Natural killer cell treated with Interleukin-12 subunit alpha and Interleukin-12 subunit beta and Interleukin-15 and Interleukin-18, amount 100 ng/mL, for 72 hours (primary cell): Measurements from ENCODE around the gene LIG3. TPM values are rescaled to one million over a fixed set of nuclear protein-coding genes. Genes with fewer than 3 reads are reported as not detected.
"Not testable (repeated sequence)": the region's sequence is repeated elsewhere in the genome, so short reads cannot be mapped to it uniquely, and the experiment has no call there.

Experiments
- ATAC-seq, 2 donors: fragments of 150-1000 bp; cut with Tn5 transposase in 1 of 2; sonication (Bioruptor Pico), chemical (Tn5 transposase) in 1 of 2; 2 replicates each; pipeline ENCODE4 v1.10.0; 2021
- DNase-seq: peaks from one replicate; pipeline ENCODE4 v3.0.0; 2022; ENCODE audit warnings: low spot score
- H3K27ac Mint-ChIP-seq, 2 donors: 1 replicate in 1 of 2; 2 replicates in 1 of 2; pipeline ENCODE4 v1.8.0; 2022; ENCODE audit warnings: mixed read lengths in 2 of 2, mild to moderate bottlenecking in 1 of 2, moderate library complexity in 1 of 2
- H3K27me3 Mint-ChIP-seq, 2 donors: 1 replicate in 1 of 2; 2 replicates in 1 of 2; pipeline ENCODE4 v1.8.0; 2022; ENCODE audit warnings: mixed read lengths in 2 of 2
- H3K36me3 Mint-ChIP-seq: one replicate; pipeline ENCODE4 v1.8.0; 2022; ENCODE audit warnings: mixed read lengths
- H3K4me1 Mint-ChIP-seq, 2 donors: 1 replicate in 1 of 2; 2 replicates in 1 of 2; pipeline ENCODE4 v1.8.0; 2022; ENCODE audit warnings: low read depth in 2 of 2, mixed read lengths in 2 of 2, mild to moderate bottlenecking in 1 of 2
- H3K4me3 Mint-ChIP-seq: one replicate; pipeline ENCODE4 v1.8.0; 2022; ENCODE audit warnings: mixed read lengths
- H3K9me3 Mint-ChIP-seq: 2 replicates; pipeline ENCODE4 v1.8.0; 2022; ENCODE audit warnings: mixed read lengths
- total RNA-seq, 2 donors: library from RNA; stranded (reverse); gene quantifications; one replicate each; pipeline ENCODE4 v1.2.3, GENCODE V29; 2022

LIG3 gene
- 10 to 100 TPM; 65.8 to 89.4 TPM for total RNA-seq

DNA sequence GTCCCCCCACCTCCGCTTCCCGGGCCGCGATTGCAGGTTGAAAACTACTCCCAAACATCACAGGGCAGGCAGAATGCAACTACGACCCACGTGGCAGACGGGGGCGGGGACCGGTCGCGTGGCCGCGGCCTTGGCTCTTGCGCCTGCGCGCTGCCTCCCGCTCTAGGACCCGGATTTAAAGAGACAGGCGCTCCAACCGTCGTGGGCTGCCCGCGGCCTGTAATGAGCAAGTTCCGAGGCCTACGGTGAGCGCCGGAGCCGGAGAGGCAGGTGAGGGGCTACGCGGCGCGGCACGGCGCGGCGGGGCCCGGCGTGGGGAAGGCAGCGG is at the start of gene LIG3:
TSS of gene LIG3 (plus strand) at position 160 of the 328 bp plus-strand sequence. CDS start 2,494 bp downstream, outside the sequence.
- Mint-ChIP-seq H3K36me3 (peaks cover 16% of the 10 kb centered on the region), H3K27me3 (no peaks in the 10 kb centered on the region), H3K27ac (peak within 1 kb of the TSS; percentile 97), H3K9me3 (no peaks in the 10 kb centered on the region), H3K4me3 (peak within 1 kb of the TSS; percentile 99), H3K4me1 (peaks cover 37 to 43% of the 10 kb centered on the region in 2 donors)
- peak; percentile 91 to 94 for ATAC-seq
- peak; percentile 92 for DNase-seq

DNA sequence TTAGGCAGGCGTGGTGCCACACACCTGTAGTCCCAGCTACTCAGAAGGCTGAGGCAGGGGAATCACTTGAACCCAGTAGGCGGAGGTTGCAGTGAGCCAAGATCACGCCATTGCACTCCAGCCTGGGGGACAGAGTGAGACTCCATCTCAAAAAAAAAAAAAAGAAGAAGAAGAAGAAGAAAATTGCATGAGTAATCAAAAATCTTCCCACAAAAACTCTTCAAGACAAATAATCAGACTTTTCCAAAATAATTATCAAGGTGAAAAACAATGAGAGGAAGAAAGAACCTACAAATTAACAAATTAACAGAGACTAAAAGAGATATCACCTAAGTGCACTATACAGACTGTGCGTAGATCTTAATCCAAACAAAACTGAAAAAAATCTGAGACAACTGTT is 29.5 kb upstream of the LIG3 start:
- ATAC-seq, DNase-seq, H3K9me3 Mint-ChIP-seq, H3K4me1 Mint-ChIP-seq, H3K36me3 Mint-ChIP-seq, H3K27ac Mint-ChIP-seq, H3K4me3 Mint-ChIP-seq: not testable (repeated sequence)
- H3K27me3 Mint-ChIP-seq, result peaks cover 9 to 11% of the 10 kb centered on the region in 2 donors

DNA sequence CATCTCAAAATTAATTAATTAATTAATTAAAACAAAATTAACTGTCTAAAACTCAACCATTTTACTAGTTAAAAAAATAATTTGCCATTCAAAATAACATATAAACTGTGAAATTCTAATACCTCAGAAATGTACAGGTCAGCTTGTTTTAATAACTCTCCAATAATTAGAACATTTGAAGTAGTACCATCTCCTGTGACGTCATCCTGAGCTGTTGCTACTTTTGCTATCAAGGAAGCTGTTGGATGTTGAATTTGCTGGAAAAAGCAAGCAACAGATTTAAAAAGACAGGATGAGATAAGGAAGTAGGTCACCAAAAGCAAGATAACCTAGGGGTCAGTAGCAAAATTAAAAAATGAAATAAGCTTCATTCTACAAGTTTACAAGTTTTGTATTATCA is 21.9 kb upstream of the LIG3 start:
- H3K27ac Mint-ChIP-seq, result no peak overlapping the region
- peaks cover 6 to 9% of the 10 kb centered on the region in 2 donors for H3K27me3 Mint-ChIP-seq
- no peak overlapping the region for H3K4me3 Mint-ChIP-seq
- DNase-seq, result no peak
- no peak for ATAC-seq
- H3K4me1 Mint-ChIP-seq, result peaks cover 24 to 25% of the 10 kb centered on the region in 2 donors
- no peaks in the 10 kb centered on the region for H3K9me3 Mint-ChIP-seq
- peaks cover 22% of the 10 kb centered on the region for H3K36me3 Mint-ChIP-seq

DNA sequence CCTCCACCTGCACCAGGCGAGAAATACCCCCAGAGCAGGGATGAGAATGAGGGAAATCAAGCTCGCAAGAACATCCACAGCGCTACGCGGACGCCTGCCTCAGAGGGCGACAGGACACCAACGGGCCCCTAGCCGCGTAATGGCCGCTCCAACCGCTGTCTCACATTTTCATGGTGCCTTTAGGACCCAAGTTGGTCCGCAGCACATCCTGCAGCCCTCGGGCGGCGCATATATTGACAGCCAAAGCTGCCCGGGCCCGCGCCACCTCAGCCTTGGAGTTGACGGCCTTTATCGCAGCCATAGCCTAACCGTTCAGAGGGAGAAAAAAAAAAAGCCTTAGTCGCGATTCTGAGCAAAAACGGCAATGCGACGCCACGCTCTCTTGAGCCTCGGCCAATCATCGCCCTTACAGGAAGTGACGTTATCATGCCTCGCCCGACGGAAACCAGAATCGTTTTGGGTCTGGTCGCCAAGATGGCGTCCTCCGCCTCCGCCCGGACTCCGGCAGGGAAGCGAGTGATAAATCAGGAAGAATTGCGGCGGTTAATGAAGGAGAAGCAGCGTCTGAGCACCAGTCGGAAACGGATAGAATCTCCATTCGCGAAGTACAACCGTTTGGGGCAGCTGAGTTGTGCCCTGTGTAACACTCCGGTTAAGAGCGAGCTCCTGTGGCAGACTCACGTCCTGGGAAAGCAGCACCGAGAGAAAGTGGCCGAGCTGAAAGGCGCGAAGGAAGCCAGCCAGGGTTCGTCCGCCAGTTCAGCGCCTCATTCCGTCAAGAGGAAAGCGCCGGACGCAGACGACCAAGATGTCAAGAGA is 19.0 kb upstream of the LIG3 start, which contains the start of the genes CCT6B and ZNF830:
TSS of gene CCT6B (minus strand) at position 368 of the 819 bp plus-strand sequence. CDS start at position 301, 67 bp downstream.
TSS of gene ZNF830 (plus strand) at position 448 of the 819 bp plus-strand sequence. CDS start at position 475, 27 bp downstream.
- Mint-ChIP-seq H3K4me1 (peaks cover 28 to 31% of the 10 kb centered on the region in 2 donors), H3K9me3 (no peaks in the 10 kb centered on the region), H3K36me3 (peaks cover 35% of the 10 kb centered on the region), H3K27ac (peak within 1 kb of the TSS; percentile 98 to 99), H3K27me3 (peaks cover 6 to 9% of the 10 kb centered on the region in 2 donors), H3K4me3 (peak within 1 kb of the TSS; percentile 99)
- peak; percentile 96 to 98 for ATAC-seq
- peak; percentile 94 for DNase-seq

DNA sequence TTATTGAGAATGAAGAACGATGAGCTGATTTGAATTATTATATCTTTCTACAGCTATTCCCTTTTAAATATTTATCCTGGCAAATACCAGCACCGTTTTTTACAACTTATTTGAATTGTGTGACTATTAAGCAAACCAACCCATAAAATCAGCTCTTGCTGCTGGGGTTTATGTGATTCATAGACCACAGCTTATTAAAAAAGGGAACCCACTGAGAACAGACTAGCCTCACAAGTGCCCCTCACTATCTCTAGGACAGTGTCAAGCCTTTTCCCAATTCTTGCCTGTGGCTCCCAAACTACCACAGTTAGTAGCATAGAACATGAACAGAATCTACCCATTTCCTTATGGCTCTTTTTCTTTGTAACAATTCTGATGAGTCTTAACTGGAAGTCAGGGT is 6.1 kb upstream of the LIG3 start:
- Mint-ChIP-seq H3K4me1 (peaks cover 0 to 8% of the 10 kb centered on the region in 2 donors), H3K36me3 (no peaks in the 10 kb centered on the region), H3K27me3 (no peaks in the 10 kb centered on the region), H3K9me3 (no peaks in the 10 kb centered on the region), H3K27ac (no peak overlapping the region), H3K4me3 (no peak overlapping the region)
- ATAC-seq, result peak in 1 of 2 donors; percentile 41
- no peak for DNase-seq

DNA sequence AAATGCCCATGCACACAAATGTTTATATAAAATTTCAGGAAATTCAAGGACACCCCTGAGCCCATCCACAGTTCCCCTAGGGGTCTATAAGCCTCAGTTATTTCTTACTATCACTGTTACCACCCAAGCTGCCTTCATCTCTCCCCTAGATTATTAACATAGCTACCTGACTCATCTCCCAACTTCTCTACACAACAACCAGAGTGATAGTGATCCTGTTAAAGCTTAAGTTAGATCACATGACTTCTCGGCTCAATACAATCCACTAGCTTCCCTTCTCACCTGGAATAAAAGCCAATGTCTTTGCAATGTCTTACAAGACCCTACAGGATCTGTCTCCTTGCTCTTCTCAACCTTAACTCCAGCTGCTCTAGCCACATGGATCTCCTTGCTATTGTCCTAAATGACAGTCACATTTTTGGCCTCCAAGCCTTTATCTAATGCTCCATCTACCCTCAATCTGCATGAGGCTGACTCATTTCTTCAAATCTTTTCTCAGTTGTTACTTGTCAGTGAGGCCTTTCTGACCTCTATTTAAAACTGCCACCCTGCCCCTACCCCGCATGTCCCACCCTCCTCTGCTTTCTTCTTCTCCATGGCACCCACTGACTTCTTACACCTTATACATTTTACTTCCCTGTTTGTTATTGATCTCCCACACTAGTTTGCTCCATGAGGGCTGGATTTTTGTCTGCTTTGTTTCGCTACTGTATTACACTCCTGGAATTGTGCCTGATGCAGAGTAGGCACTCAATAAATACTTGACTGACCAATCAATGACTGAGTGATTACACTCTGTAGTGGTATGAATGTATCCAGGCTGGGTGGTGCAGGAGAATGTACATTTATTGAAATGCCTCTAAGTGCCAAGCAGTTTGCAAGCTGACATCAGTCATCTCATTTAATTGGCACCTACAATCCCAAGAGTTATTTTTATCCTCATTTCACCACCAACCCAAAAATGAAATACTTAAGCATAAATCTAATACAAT is 5.2 kb upstream of the LIG3 start:
- Mint-ChIP-seq H3K4me3 (no peak overlapping the region), H3K4me1 (peaks cover 7 to 17% of the 10 kb centered on the region in 2 donors), H3K9me3 (no peaks in the 10 kb centered on the region), H3K27ac (no peak overlapping the region), H3K27me3 (no peaks in the 10 kb centered on the region), H3K36me3 (no peaks in the 10 kb centered on the region)
- DNase-seq (no peak), ATAC-seq (peak in 1 of 2 donors; percentile 59)

DNA sequence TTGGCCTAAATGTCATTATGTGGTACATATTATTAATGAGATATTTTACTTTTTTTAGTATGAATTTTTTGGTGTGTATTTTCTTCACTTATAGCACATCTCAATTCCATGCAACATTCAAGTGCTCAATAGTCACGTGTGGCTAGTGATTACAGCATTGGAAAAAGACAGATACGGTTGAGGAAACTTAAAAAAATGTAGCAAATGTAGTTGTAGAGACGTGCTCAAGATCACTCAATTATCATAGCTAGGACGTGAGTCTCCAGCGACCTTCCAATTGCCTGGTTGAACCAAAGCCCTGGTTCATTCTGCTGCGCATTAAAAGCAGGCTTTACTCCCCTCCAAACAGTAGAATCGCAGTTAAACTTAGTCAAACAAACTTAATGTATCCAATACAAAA is 1.2 kb upstream of the LIG3 start:
- peaks cover 10% of the 10 kb centered on the region for H3K36me3 Mint-ChIP-seq
- H3K27me3 Mint-ChIP-seq, result no peaks in the 10 kb centered on the region
- peak overlapping the region; percentile 97 for H3K4me3 Mint-ChIP-seq
- ATAC-seq (no peak), DNase-seq (no peak)
- no peaks in the 10 kb centered on the region for H3K9me3 Mint-ChIP-seq
- peak overlapping the region; percentile 97 for H3K27ac Mint-ChIP-seq
- H3K4me1 Mint-ChIP-seq, result peaks cover 34 to 46% of the 10 kb centered on the region in 2 donors

DNA sequence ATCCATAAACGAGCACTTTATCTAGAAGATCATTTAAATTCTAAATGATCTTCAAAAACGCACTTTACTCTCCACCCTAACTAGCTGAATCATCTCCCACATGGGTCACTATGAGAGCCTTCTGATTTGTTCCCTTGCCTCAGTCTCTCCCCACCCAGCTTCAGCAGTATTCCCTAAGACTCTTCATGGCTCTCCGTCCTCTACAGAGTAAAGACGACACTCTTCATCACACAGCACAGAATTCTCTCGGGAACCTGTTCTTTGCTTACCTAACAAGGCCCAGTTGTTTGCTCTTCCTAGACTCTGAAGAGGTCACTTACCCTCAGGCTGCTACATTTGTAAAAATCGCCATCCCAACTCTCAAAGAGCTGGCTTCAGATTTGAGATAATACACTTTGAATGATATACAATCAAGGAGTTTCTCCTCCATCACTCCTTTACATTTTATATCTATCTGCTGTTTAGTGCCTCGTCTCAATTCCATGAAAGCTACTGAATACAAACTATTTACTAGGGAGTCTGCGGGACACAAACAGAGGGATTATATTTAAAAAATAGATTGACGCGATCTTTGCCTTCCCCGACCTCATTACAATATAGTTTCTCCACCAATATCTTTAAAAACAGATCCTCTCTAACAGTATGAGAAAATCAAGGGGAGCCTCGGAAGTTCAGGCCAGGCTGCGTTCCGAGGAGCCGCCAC is 511 bp upstream of the LIG3 start:
- ATAC-seq, result no peak
- no peak for DNase-seq
- no peaks in the 10 kb centered on the region for H3K27me3 Mint-ChIP-seq
- peak overlapping the region; percentile 97 for H3K27ac Mint-ChIP-seq
- peak overlapping the region; percentile 97 for H3K4me3 Mint-ChIP-seq
- peaks cover 14% of the 10 kb centered on the region for H3K36me3 Mint-ChIP-seq
- peaks cover 36 to 48% of the 10 kb centered on the region in 2 donors for H3K4me1 Mint-ChIP-seq
- H3K9me3 Mint-ChIP-seq, result no peaks in the 10 kb centered on the region

DNA sequence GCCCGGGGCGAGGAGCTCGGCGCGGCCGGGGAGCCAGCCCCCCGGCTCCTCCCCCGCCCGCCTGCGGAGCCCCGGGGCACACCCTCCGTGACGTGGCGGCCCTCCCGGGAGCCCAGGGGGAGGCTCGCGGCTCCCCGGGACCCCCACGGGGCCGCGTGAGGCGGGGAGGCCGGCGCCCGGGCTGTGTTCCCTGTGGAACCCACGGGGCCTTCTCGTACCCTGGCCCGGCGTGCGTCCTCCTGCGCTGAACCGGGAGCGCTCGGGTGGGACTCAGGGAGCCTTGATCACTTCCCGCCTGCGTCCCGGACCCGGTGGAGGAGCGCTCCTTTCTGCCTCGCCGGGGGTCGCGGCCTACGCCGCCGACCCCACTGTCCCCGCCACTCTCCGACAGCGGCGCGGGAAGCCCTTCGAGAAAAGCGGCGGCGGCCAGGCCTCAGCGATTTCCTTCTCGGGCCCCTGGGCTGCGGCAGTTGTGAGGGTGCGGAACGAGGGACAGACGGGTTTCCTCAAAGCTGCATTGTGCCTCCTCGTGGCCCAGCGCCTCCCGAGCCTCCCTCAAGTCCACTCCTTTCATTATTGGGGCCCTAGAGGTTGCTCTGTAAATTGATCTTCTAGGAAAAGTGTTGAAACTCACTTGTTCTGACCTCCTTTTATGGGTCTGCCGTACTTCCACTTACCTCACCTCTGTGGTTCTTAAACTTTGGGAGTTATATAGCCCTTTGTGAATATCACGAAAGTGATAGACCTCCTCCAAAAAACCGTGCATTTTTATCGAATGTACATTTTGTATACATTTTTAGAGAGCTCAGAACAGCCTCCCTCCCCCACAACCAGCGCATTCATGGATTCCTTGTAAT is 597 bp downstream of the LIG3 start:
- Mint-ChIP-seq H3K27me3 (no peaks in the 10 kb centered on the region), H3K4me3 (peak overlapping the region; percentile 99), H3K9me3 (no peaks in the 10 kb centered on the region), H3K36me3 (peaks cover 19% of the 10 kb centered on the region), H3K4me1 (peaks cover 39 to 41% of the 10 kb centered on the region in 2 donors), H3K27ac (peak overlapping the region; percentile 97)
- ATAC-seq (peak; percentile 95 to 96), DNase-seq (peak; percentile 85)

DNA sequence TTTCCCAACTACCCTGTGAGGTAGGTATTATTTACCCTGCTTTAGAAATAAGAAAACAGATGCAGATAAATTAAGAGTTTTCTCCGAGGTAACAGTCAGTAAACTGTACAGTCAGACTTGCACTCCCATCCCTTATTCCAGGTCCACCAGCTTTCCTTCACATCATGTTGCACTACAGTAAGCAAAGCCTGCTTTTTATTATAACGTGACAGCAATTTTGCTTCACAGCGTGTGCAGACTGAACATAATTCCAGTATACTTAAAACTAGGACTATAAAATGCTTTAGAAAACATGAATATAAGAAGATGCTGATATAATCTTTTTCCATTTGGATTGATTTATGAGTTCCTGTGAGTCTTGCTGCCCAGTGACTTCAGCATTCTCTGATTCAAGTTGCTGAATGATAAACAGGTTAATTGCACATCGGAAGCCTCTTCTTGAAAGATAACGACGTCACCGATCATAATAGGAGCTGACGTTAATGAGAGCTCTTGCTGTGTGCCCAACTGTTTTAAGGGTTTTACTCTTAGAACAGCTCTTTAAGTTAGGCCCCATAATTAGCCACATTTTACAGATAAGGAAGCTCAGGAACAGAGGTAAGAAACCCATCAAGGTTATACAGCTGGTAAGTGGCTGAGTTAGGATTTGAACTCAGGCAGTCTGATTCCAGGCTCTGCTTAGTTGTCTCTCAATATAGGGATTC is 1.4 kb downstream of the LIG3 start:
- Mint-ChIP-seq H3K27me3 (no peaks in the 10 kb centered on the region), H3K36me3 (peaks cover 19% of the 10 kb centered on the region), H3K9me3 (no peaks in the 10 kb centered on the region), H3K27ac (peak overlapping the region; percentile 97), H3K4me1 (peaks cover 39 to 41% of the 10 kb centered on the region in 2 donors), H3K4me3 (peak overlapping the region; percentile 99)
- DNase-seq (no peak), ATAC-seq (no peak)

DNA sequence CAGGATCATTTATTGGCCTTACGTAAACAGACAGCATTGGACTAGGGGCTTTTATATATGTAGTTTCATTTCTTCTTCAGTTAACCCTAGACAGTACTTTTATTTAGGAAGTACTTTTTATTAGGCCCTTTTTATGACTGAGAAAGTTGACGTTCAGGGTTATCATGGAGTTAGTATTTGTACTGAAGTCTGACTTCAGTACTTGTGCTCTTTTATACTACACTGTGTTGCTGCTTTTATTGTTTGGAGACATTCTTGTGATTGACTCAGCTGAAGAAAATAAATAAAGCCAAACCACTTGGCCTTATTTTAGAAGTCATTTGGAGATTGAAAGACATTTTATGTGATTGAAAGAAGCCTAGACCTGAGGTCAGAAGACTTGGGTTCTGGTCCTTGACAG is 6.9 kb downstream of the LIG3 start:
- peaks cover 23% of the 10 kb centered on the region for H3K36me3 Mint-ChIP-seq

DNA sequence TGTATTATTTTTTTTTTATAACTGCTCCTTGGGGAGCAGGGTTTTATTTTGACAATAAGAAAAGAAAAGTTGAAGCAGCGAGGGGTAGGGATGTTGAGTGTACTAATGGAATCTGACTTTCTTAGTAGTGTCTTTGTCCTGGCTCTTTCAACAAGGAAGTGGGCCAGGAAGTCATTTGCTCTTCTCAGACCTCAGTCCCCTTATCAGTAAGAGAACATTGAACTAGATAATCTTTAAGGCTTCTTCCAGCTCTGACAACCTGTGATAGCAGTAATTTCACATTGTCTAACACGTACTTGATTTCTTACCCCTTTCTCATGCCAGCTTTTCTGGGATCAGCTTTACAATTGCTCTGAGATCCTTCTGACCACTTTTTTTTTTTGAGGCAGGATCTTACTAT is 8.3 kb downstream of the LIG3 start:
- H3K4me1 Mint-ChIP-seq, result peaks cover 26 to 34% of the 10 kb centered on the region in 2 donors
- peak overlapping the region in 1 of 2 donors; percentile 55 for H3K27ac Mint-ChIP-seq
- no peaks in the 10 kb centered on the region for H3K27me3 Mint-ChIP-seq
- DNase-seq (no peak), ATAC-seq (no peak)
- H3K4me3 Mint-ChIP-seq, result no peak overlapping the region
- H3K36me3 Mint-ChIP-seq, result peaks cover 17% of the 10 kb centered on the region
- H3K9me3 Mint-ChIP-seq, result no peaks in the 10 kb centered on the region

More for the DNA sequence above, 6.9 kb downstream of the LIG3 start:
- Mint-ChIP-seq H3K27me3 (no peaks in the 10 kb centered on the region), H3K9me3 (no peaks in the 10 kb centered on the region), H3K4me3 (no peak overlapping the region), H3K4me1 (peaks cover 22 to 30% of the 10 kb centered on the region in 2 donors), H3K27ac (no peak overlapping the region)
- DNase-seq (no peak), ATAC-seq (no peak)
